ENCODE data around the gene PRND.
"Not testable (repeated sequence)": the region's sequence is repeated elsewhere in the genome, so short reads cannot be mapped to it uniquely, and the experiment has no call there.

The PRND gene

GRCh38 chr20:4721719-4722118, at the start of gene PRND:
TSS of gene PRND (plus strand) at chr20:4721909. CDS start at chr20:4724552, 2,643 bp downstream.
- DNase-seq (ENCODE audit: low read depth), result no peak

- DNase-seq (ENCODE audit: low read depth), result no peak
Measured at GRCh38 chr20:4672948-4673347, 48.8 kb upstream of the PRND start.

- no peak for DNase-seq (ENCODE audit: low read depth)
Measured at GRCh38 chr20:4673371-4674001, 48.2 kb upstream of the PRND start.

- DNase-seq (ENCODE audit: low read depth), result no peak
Measured at GRCh38 chr20:4674672-4675071, 47.0 kb upstream of the PRND start.

GRCh38 chr20:4677846-4678245, 43.9 kb upstream of the PRND start:
- DNase-seq (ENCODE audit: low read depth), result no peak

- no peak for DNase-seq (ENCODE audit: low read depth)
Measured at GRCh38 chr20:4681401-4681800, 40.3 kb upstream of the PRND start.

GRCh38 chr20:4681991-4682401, 39.7 kb upstream of the PRND start:
- DNase-seq (ENCODE audit: low read depth), result no peak

GRCh38 chr20:4682682-4683081, 39.0 kb upstream of the PRND start:
- DNase-seq (ENCODE audit: low read depth), result no peak

- no peak for DNase-seq (ENCODE audit: low read depth)
Measured at GRCh38 chr20:4683261-4683660, 38.4 kb upstream of the PRND start.

- DNase-seq (ENCODE audit: low read depth), result no peak
Measured at GRCh38 chr20:4684837-4685413, 36.8 kb upstream of the PRND start.

- no peak for DNase-seq (ENCODE audit: low read depth)
Measured at GRCh38 chr20:4685923-4686221, 35.8 kb upstream of the PRND start.

- DNase-seq (ENCODE audit: low read depth), result no peak
Measured at GRCh38 chr20:4688305-4688704, 33.4 kb upstream of the PRND start.

GRCh38 chr20:4689220-4689619, 32.5 kb upstream of the PRND start:
- no peak for DNase-seq (ENCODE audit: low read depth)

- DNase-seq (ENCODE audit: low read depth), result no peak
Measured at GRCh38 chr20:4691753-4692152, 30.0 kb upstream of the PRND start.

- no peak for DNase-seq (ENCODE audit: low read depth)
Measured at GRCh38 chr20:4694076-4694475, 27.6 kb upstream of the PRND start.

GRCh38 chr20:4697189-4697830, 24.4 kb upstream of the PRND start:
- DNase-seq (ENCODE audit: low read depth), result no peak

- no peak for DNase-seq (ENCODE audit: low read depth)
Measured at GRCh38 chr20:4697831-4698221, 23.9 kb upstream of the PRND start.

- DNase-seq (ENCODE audit: low read depth), result no peak
Measured at GRCh38 chr20:4699216-4699615, 22.5 kb upstream of the PRND start.

- DNase-seq (ENCODE audit: low read depth), result no peak
Measured at GRCh38 chr20:4699957-4700356, 21.8 kb upstream of the PRND start.

- DNase-seq (ENCODE audit: low read depth), result no peak
Measured at GRCh38 chr20:4702562-4703280, 19.0 kb upstream of the PRND start.

- no peak for DNase-seq (ENCODE audit: low read depth)
Measured at GRCh38 chr20:4703281-4703676, 18.4 kb upstream of the PRND start.

- DNase-seq (ENCODE audit: low read depth), result not testable (repeated sequence)
Measured at GRCh38 chr20:4706941-4707340, 14.8 kb upstream of the PRND start.

- no peak for DNase-seq (ENCODE audit: low read depth)
Measured at GRCh38 chr20:4708036-4708435, 13.7 kb upstream of the PRND start.
